HEK293T (cell line): ENCODE data around the gene TP53INP2.

Source experiments
- CTCF ChIA-PET: fragments of 350-600 bp; formaldehyde crosslinking; extraction: SDS; loops from one replicate; lab custom pipeline; 2021; ENCODE audit warnings: antibody characterized with exemption, inconsistent platforms; lab: Yijun Ruan, JAX
- POLR2A ChIA-PET: fragments of 350-600 bp; formaldehyde crosslinking; extraction: SDS; loops from one replicate; lab custom pipeline; 2020; ENCODE audit warnings: antibody characterized with exemption, inconsistent platforms; lab: Yijun Ruan, JAX
- DNase-seq: peaks from one replicate; pipeline ENCODE4 v3.0.0; 2012; ENCODE audit warnings: mixed read lengths; ENCODE audit errors: extremely low spot score
- ARNT ChIP-seq: fragments of 450-650 bp; IDR thresholded peaks from 2 replicates; pipeline ENCODE4 v1.6.1; 2017; ENCODE audit warnings: mild to moderate bottlenecking
- BHLHE40 ChIP-seq: fragments of 450-650 bp; IDR thresholded peaks from 2 replicates; pipeline ENCODE4 v1.6.1; 2016; ENCODE audit warnings: mild to moderate bottlenecking, moderate library complexity, borderline replicate concordance
- CTBP1 ChIP-seq: fragments of 450-650 bp; IDR thresholded peaks from 2 replicates; pipeline ENCODE4 v1.6.1; 2016; ENCODE audit warnings: borderline replicate concordance
- ELF4 ChIP-seq: fragments of 450-650 bp; IDR thresholded peaks from 2 replicates; pipeline ENCODE4 v1.6.1; 2017; ENCODE audit warnings: antibody characterized with exemption
- FOXA1 ChIP-seq: fragments of 450-650 bp; IDR thresholded peaks from 2 replicates; pipeline ENCODE4 v1.6.1; 2016; ENCODE audit warnings: mild to moderate bottlenecking
- FOXK2 ChIP-seq: fragments of 450-650 bp; IDR thresholded peaks from 2 replicates; pipeline ENCODE4 v1.6.1; 2016; ENCODE audit warnings: mild to moderate bottlenecking
- FOXM1 ChIP-seq: fragments of 450-650 bp; IDR thresholded peaks from 2 replicates; pipeline ENCODE4 v1.6.1; 2017; ENCODE audit warnings: mild to moderate bottlenecking, borderline replicate concordance
- HDGF ChIP-seq: fragments of 450-650 bp; IDR thresholded peaks from 2 replicates; pipeline ENCODE4 v1.6.1; 2017; ENCODE audit warnings: antibody characterized with exemption, borderline replicate concordance
- L3MBTL2 ChIP-seq: fragments of 450-650 bp; conservative IDR thresholded peaks from 2 replicates; pipeline ENCODE4 v1.6.1; 2016; ENCODE audit warnings: mild to moderate bottlenecking
- LEF1 ChIP-seq: fragments of 450-650 bp; IDR thresholded peaks from 2 replicates; pipeline ENCODE4 v1.6.1; 2017; ENCODE audit warnings: mild to moderate bottlenecking, borderline replicate concordance
- NFRKB ChIP-seq: fragments of 450-650 bp; IDR thresholded peaks from 2 replicates; pipeline ENCODE4 v1.6.1; 2016; ENCODE audit warnings: mild to moderate bottlenecking, moderate library complexity
- SP1 ChIP-seq: fragments of 450-650 bp; IDR thresholded peaks from 2 replicates; pipeline ENCODE4 v1.6.1; 2017
- SUZ12 ChIP-seq: fragments of 450-650 bp; IDR thresholded peaks from 2 replicates; pipeline ENCODE4 v1.6.1; 2016; ENCODE audit warnings: mild to moderate bottlenecking
- TARDBP ChIP-seq: fragments of 450-650 bp; IDR thresholded peaks from 2 replicates; pipeline ENCODE4 v1.6.1; 2016
- ZNF384 ChIP-seq: fragments of 450-650 bp; IDR thresholded peaks from 2 replicates; pipeline ENCODE4 v1.6.1; 2016
- TF ChIP-seq, protein P1 (sequence below): fragments of 450-650 bp; IDR thresholded peaks from 2 replicates; pipeline ENCODE4 v1.6.1; 2016

TP53INP2 gene

DNA sequence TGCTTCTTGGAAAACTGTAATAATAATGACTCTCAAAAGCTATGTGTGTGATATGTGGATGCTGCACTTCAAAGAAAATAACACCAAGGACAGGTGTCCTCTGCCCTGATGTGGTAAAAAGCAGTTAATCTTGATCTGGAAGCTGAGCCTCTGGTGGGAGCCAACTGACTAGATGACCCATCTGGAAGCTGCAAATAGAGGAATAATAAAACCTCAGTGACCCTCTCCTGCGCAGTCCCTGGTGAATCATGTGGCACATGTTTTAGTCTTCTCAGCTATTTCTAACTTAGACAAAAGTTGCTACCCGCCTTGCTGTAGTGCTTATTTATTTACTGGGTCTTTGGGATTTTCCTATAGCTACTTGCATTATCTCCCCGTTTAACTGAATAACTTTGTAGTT, 47.3 kb downstream of the TP53INP2 start:
- TF ChIP-seq FOXK2 (no peak), LEF1 (no peak), SP1 (no peak), BHLHE40 (no peak)
- POLR2A ChIA-PET = no interaction called here
- CTCF ChIA-PET = interaction anchor here (1.1 kb wide), 1 partner anchor 19 kb away, joined by 4 read pairs; no protein-coding TSS in a partner anchor

DNA sequence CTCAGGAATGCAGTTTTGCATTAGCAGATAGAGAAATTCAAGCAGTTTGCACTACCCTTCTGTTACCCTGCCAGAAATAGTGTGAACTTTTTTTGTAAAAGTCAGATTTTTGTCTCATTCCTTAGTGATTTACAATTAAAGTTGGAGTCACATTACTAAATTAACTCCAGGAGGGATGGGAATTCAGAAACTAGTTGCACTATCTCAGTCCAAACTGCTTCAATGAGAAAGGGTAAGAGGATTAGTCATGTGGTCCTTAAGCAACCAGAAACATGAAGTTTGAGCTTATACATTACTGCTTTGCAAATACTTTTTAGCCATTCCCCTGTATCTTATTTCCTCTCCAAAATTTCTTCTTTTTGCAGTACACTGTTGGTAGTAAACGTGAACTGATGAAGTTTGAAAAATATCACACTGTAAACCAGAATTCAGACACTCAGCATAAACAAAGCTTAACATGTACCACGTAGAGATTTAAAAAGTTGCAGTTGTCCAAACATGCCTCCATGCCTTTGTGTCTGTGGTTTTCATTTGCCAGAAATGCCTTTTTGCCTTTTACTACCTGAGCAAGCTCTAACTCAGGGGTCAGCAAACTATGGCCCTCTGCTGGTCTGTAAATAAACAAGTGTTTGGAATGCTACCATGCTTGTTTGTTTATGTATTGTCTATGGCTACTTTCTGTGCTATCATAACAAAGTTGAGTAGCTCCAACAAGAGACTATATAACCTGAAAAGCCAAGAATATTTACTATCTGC, 49.7 kb downstream of the TP53INP2 start:
- no peak for DNase-seq
- POLR2A ChIA-PET = no interaction called here
- no peak for TF ChIP-seq FOXA1
- no peak for TF ChIP-seq ARNT
- no peak for TF ChIP-seq FOXK2
- TF ChIP-seq SUZ12 = no peak
- no peak for TF ChIP-seq SP1
- no peak for TF ChIP-seq L3MBTL2
- no peak for TF ChIP-seq BHLHE40
- TF ChIP-seq, protein P1, sequence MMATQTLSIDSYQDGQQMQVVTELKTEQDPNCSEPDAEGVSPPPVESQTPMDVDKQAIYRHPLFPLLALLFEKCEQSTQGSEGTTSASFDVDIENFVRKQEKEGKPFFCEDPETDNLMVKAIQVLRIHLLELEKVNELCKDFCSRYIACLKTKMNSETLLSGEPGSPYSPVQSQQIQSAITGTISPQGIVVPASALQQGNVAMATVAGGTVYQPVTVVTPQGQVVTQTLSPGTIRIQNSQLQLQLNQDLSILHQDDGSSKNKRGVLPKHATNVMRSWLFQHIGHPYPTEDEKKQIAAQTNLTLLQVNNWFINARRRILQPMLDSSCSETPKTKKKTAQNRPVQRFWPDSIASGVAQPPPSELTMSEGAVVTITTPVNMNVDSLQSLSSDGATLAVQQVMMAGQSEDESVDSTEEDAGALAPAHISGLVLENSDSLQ = no peak
- no peak for TF ChIP-seq TARDBP
- TF ChIP-seq CTBP1 = no peak
- TF ChIP-seq NFRKB = no peak
- TF ChIP-seq HDGF = no peak
- TF ChIP-seq FOXM1 = no peak
- CTCF ChIA-PET = interaction anchor here (2.8 kb wide), 1 partner anchor 16 kb away, joined by 8 read pairs; no protein-coding TSS in a partner anchor

More for the DNA sequence above, 47.3 kb downstream of the TP53INP2 start:
- DNase-seq = no peak

DNA sequence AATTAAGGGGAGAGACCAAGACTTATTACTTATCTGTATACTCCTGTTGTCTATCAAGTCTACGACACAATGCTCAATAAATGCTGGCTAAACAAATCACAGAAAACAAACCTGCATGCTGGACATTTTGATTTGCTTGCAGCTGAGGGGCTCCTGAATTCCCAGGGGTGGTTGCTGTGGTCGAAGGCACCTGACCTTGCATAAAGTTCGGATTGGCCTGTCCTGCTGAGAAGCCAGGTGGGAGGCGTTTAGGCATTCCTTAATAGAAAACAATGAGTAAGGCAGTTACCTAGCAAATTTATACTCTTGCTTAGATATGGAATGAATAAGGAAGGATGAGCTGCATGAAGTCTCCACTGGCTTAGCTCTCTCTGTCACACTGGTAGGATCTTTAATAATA, 50.5 kb downstream of the TP53INP2 start:
- CTCF ChIA-PET = interaction anchor here (2.8 kb wide), 1 partner anchor 15 kb away, joined by 8 read pairs; no protein-coding TSS in a partner anchor
- TF ChIP-seq ELF4 (no peak), SP1 (no peak), SUZ12 (no peak), FOXA1 (no peak), FOXK2 (no peak), LEF1 (no peak), ARNT (no peak), BHLHE40 (no peak), NFRKB (no peak), HDGF (no peak), TARDBP (no peak), ZNF384 (no peak), L3MBTL2 (no peak), CTBP1 (no peak), FOXM1 (no peak)
- TF ChIP-seq, protein P1 = no peak
- DNase-seq = no peak
- POLR2A ChIA-PET = no interaction called here

DNA sequence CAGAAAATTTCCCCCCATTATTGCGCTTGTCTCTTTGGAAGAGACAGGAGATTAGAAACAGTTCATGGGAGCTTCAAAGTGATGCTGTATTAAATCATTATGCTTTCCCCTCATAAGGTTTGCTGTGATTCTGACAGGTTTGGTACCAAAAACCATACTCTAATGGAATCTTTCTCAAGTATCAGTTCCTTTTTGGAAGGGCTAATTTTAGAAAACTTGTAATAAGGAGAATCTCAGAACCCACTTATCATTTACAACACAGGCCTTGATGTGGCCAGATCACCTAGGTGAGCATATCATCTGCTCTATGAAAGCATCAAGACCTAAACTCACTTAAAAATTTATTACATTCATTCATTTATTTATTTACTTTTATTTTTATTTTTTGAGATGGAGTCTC, 51.2 kb downstream of the TP53INP2 start:
- ChIA-PET POLR2A (no interaction called here), CTCF (no interaction called here)
- TF ChIP-seq BHLHE40 (no peak), FOXM1 (no peak), ARNT (no peak), FOXK2 (no peak), ELF4 (no peak), FOXA1 (no peak), LEF1 (no peak), CTBP1 (no peak), SP1 (no peak), ZNF384 (no peak), HDGF (no peak), L3MBTL2 (no peak), NFRKB (no peak), TARDBP (no peak)
- TF ChIP-seq, protein P1 = no peak
- no peak for DNase-seq

DNA sequence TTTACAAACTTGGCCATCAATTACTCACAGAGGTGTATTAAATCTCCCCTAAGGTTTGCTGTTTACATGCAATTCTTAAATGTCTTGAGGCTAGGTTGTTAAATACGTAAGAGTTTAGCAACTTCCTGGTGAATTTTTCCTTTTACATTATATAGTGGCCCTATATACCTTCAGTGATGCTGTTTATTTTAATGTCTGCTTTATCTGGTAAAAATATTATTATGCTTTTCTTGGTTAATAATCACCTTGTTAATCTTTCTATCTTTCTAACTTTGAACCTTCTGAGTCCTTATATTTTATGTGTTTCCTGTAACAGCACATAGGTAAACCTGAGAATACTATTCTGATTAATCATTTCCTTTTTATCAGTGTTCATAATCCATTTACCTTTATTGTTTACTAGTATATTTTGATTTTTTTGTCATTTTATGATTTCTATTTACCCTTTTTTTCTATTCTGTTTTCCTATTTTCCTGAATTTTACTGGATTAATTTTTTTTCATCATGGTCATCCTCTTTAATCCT, 57.9 kb downstream of the TP53INP2 start:
- TF ChIP-seq ZNF384 = no peak
- no peak for TF ChIP-seq L3MBTL2
- TF ChIP-seq TARDBP = no peak
- TF ChIP-seq CTBP1 = no peak
- no peak for TF ChIP-seq FOXA1
- TF ChIP-seq, protein P1 = no peak
- no peak for TF ChIP-seq FOXK2
- TF ChIP-seq NFRKB = no peak
- no peak for TF ChIP-seq ARNT
- TF ChIP-seq LEF1 = no peak
- no peak for TF ChIP-seq SP1
- ChIA-PET CTCF (interaction anchor here (2.0 kb wide), 1 partner anchor 8 kb away, joined by 16 read pairs; no protein-coding TSS in a partner anchor), POLR2A (no interaction called here)
- no peak for DNase-seq
